GM18520 (cell line): Measurements from ENCODE around the gene KCND3.

Experiments
- ATAC-seq: cut with Tn5 transposase; IDR thresholded peaks from one replicate; pipeline ENCODE4 v1.9.1; 2021; ENCODE audit not compliant: unreplicated experiment

The KCND3 gene

GRCh38 chr1:111786669-111787207 is 202.7 kb downstream of the KCND3 start:
- no peak for ATAC-seq

GRCh38 chr1:111784273-111784901 is 205.1 kb downstream of the KCND3 start:
- no peak for ATAC-seq

GRCh38 chr1:111779546-111779945 is 209.9 kb downstream of the KCND3 start:
- ATAC-seq = no peak

GRCh38 chr1:111778541-111779051 is 210.9 kb downstream of the KCND3 start:
- ATAC-seq = no peak

- no peak for ATAC-seq
Measured at GRCh38 chr1:111778066-111778465, 211.4 kb downstream of the KCND3 start.

GRCh38 chr1:111777301-111777700 is 212.2 kb downstream of the KCND3 start:
- ATAC-seq = no peak

GRCh38 chr1:111776861-111777260 is 212.6 kb downstream of the KCND3 start:
- ATAC-seq = no peak

- ATAC-seq = no peak
Measured at GRCh38 chr1:111776391-111776790, 213.1 kb downstream of the KCND3 start.

GRCh38 chr1:111775966-111776365 is 213.5 kb downstream of the KCND3 start:
- no peak for ATAC-seq

- ATAC-seq = no peak
Measured at GRCh38 chr1:111770916-111771315, 218.6 kb downstream of the KCND3 start.

GRCh38 chr1:111769517-111770146 is 219.8 kb downstream of the KCND3 start:
- no peak for ATAC-seq

GRCh38 chr1:111768625-111769024 is 220.8 kb downstream of the KCND3 start:
- no peak for ATAC-seq

- ATAC-seq = no peak
Measured at GRCh38 chr1:111768023-111768422, 221.4 kb downstream of the KCND3 start.

GRCh38 chr1:111762332-111762731 is 227.1 kb downstream of the KCND3 start:
- ATAC-seq = no peak

GRCh38 chr1:111761717-111762116 is 227.8 kb downstream of the KCND3 start:
- ATAC-seq = no peak

- no peak for ATAC-seq
Measured at GRCh38 chr1:111758373-111758772, 231.1 kb downstream of the KCND3 start.

- no peak for ATAC-seq
Measured at GRCh38 chr1:111756124-111756513, 233.3 kb downstream of the KCND3 start.

- ATAC-seq = peak; percentile 83
Measured at GRCh38 chr1:111755331-111756123, 233.9 kb downstream of the KCND3 start, which contains the start of gene DDX20. TSS of gene DDX20 (plus strand) at chr1:111755901. CDS start at chr1:111755925, 24 bp downstream.

GRCh38 chr1:111754984-111755330 is 234.5 kb downstream of the KCND3 start:
- ATAC-seq = no peak

- ATAC-seq = no peak
Measured at GRCh38 chr1:111751906-111752575, 237.4 kb downstream of the KCND3 start.

GRCh38 chr1:111750856-111751255 is 238.6 kb downstream of the KCND3 start:
- ATAC-seq = no peak
